Caco-2 (cell line): Measurements from ENCODE around the gene CCSAP. TPM values are rescaled to one million over a fixed set of nuclear protein-coding genes. Genes with fewer than 3 reads are reported as not detected.

Experiments used
- BruUV-seq: library from RNA; stranded (reverse); fragments of 400-500 nt; replicated peaks from 2 replicates; lab custom pipeline; 2021; lab: Mats Ljungman, UMichigan
- CTCF ChIA-PET: fragments of 300-600 bp; sonication (Branson Sonifier 250); formaldehyde crosslinking; loops from one replicate; lab custom pipeline; 2022; ENCODE audit warnings: antibody characterized with exemption; lab: Charles Lee
- POLR2A ChIA-PET: fragments of 300-600 bp; sonication (Branson Sonifier 250); formaldehyde crosslinking; loops from one replicate; lab custom pipeline; 2022; ENCODE audit warnings: antibody characterized with exemption; lab: Charles Lee
- DNase-seq, 2 experiments: peaks; one replicate each; pipeline versions ENCODE4 v3.0.0 to v3.0.0-alpha.2; 2020 to 2022
- H3K27me3 ChIP-seq: replicated peaks from 2 replicates; pipeline ENCODE4 v1.6.0; 2011; ENCODE audit warnings: low read length; ENCODE audit not compliant: control insufficient read depth, insufficient read depth
- H3K36me3 ChIP-seq: 2 replicates; pipeline ENCODE4 v1.5.1; 2011; ENCODE audit warnings: low read length; ENCODE audit not compliant: control insufficient read depth, insufficient read depth
- H3K4me1 ChIP-seq: fragments of 250-450 bp; sonication (Bioruptor Pico); 2 replicates; pipeline ENCODE4 v1.5.1; 2020; ENCODE audit warnings: mild to moderate bottlenecking
- H3K4me3 ChIP-seq: 2 replicates; pipeline ENCODE4 v1.5.1; 2011; ENCODE audit warnings: low read depth, mild to moderate bottlenecking, control low read depth, low read length
- H3K9me3 ChIP-seq: fragments of 250-450 bp; sonication (Bioruptor Pico); 2 replicates; pipeline ENCODE4 v1.5.1; 2020; ENCODE audit warnings: mild to moderate bottlenecking, moderate library complexity
- H3K27ac Mint-ChIP-seq: one replicate; pipeline ENCODE4 v1.8.0; 2022; ENCODE audit warnings: mixed read lengths; ENCODE audit not compliant: unreplicated experiment
- H3K27me3 Mint-ChIP-seq: one replicate; pipeline ENCODE4 v1.8.0; 2022; ENCODE audit warnings: mixed read lengths; ENCODE audit not compliant: insufficient read depth, unreplicated experiment
- H3K36me3 Mint-ChIP-seq: one replicate; pipeline ENCODE4 v1.8.0; 2022; ENCODE audit warnings: mild to moderate bottlenecking, mixed read lengths; ENCODE audit not compliant: insufficient read depth, unreplicated experiment
- H3K4me1 Mint-ChIP-seq: one replicate; pipeline ENCODE4 v1.8.0; 2022; ENCODE audit warnings: low read depth, mixed read lengths; ENCODE audit not compliant: unreplicated experiment
- H3K4me3 Mint-ChIP-seq: one replicate; pipeline ENCODE4 v1.8.0; 2022; ENCODE audit warnings: mild to moderate bottlenecking, moderate library complexity, mixed read lengths; ENCODE audit not compliant: unreplicated experiment
- H3K9me3 Mint-ChIP-seq: one replicate; pipeline ENCODE4 v1.8.0; 2022; ENCODE audit warnings: mixed read lengths; ENCODE audit not compliant: unreplicated experiment
- CTCF ChIP-seq, 2 experiments: fragments of 200-600 bp in 1 of 2; IDR thresholded peaks; 1 replicate in 1 of 2; 2 replicates in 1 of 2; pipeline versions ENCODE4 v1.5.1 to v1.8.0; 2011 to 2022; ENCODE audit warnings: antibody characterized with exemption in 1 of 2, control low read depth in 1 of 2, inconsistent platforms in 1 of 2, low read depth in 1 of 2, low read length in 1 of 2, mild to moderate bottlenecking in 1 of 2, moderate library complexity in 1 of 2; ENCODE audit not compliant: insufficient read depth in 1 of 2, severe bottlenecking in 1 of 2, unreplicated experiment in 1 of 2
- intact Hi-C: fragments of 100-400 bp; cut with micrococcal nuclease; formaldehyde crosslinking; loops from one replicate; pipeline ENCODE4 v1.10.0; 2022; ENCODE audit not compliant: unreplicated experiment
- total RNA-seq: library from RNA; stranded (reverse); gene quantifications from 2 replicates; pipeline ENCODE4 v1.2.3, GENCODE V29; 2022

CCSAP gene
- total RNA-seq, 1 experiment from 2014 or later = 11.3 TPM

GRCh38 chr1:229318056-229318455, 24.8 kb downstream of the CCSAP start:
- Mint-ChIP-seq H3K27ac (no peak overlapping the region), H3K27me3 (no peaks in the 10 kb centered on the region)
- BruUV-seq = no TSS peak

GRCh38 chr1:229316166-229316565, 26.7 kb downstream of the CCSAP start:
- no peaks in the 10 kb centered on the region for H3K9me3 Mint-ChIP-seq
- CTCF ChIA-PET = no interaction called here
- Histone ChIP-seq H3K4me1 (no peaks in the 10 kb centered on the region), H3K36me3 (no peaks in the 10 kb centered on the region), H3K27me3 (no peaks in the 10 kb centered on the region), H3K4me3 (no peak overlapping the region), H3K9me3 (no peaks in the 10 kb centered on the region)
- peaks cover 46% of the 10 kb centered on the region for H3K36me3 Mint-ChIP-seq
- POLR2A ChIA-PET = no interaction called here
- intact Hi-C loops = no loop called here
- no TSS peak for BruUV-seq
- no peak overlapping the region for H3K27ac Mint-ChIP-seq
- DNase-seq = no peak
- no peak overlapping the region for H3K4me3 Mint-ChIP-seq
- H3K4me1 Mint-ChIP-seq = no peaks in the 10 kb centered on the region
- TF ChIP-seq CTCF (IDR thresholded peaks at IDR 0.05; ENCODE audit: insufficient read depth in 1 of 2, low read depth in 1 of 2, low read length in 1 of 2, severe bottlenecking in 1 of 2, unreplicated experiment in 1 of 2) = no peak
- H3K27me3 Mint-ChIP-seq = no peaks in the 10 kb centered on the region

More at GRCh38 chr1:229318056-229318455, 24.8 kb downstream of the CCSAP start:
- Histone ChIP-seq H3K36me3 (no peaks in the 10 kb centered on the region), H3K4me3 (no peak overlapping the region), H3K9me3 (no peaks in the 10 kb centered on the region), H3K4me1 (no peaks in the 10 kb centered on the region), H3K27me3 (no peaks in the 10 kb centered on the region)
- DNase-seq = no peak
- intact Hi-C loops = no loop called here
- Mint-ChIP-seq H3K36me3 (peaks cover 45% of the 10 kb centered on the region), H3K4me1 (no peaks in the 10 kb centered on the region), H3K9me3 (no peaks in the 10 kb centered on the region), H3K4me3 (no peak overlapping the region)
- ChIA-PET POLR2A (interaction anchor here (0.6 kb wide), 1 partner anchor 24 kb away, joined by 7 read pairs; no protein-coding TSS in a partner anchor), CTCF (interaction anchor here (0.6 kb wide), 1 partner anchor 583 kb away, joined by 5 read pairs; no protein-coding TSS in a partner anchor)
- no peak for TF ChIP-seq CTCF (IDR thresholded peaks at IDR 0.05; ENCODE audit: insufficient read depth in 1 of 2, low read depth in 1 of 2, low read length in 1 of 2, severe bottlenecking in 1 of 2, unreplicated experiment in 1 of 2)

GRCh38 chr1:229310833-229311232, 32.0 kb downstream of the CCSAP start:
- no peaks in the 10 kb centered on the region for H3K4me1 ChIP-seq
- intact Hi-C loops = no loop called here
- no peaks in the 10 kb centered on the region for H3K4me1 Mint-ChIP-seq
- no peaks in the 10 kb centered on the region for H3K9me3 Mint-ChIP-seq
- H3K4me3 ChIP-seq = no peak overlapping the region
- no peak for TF ChIP-seq CTCF (IDR thresholded peaks at IDR 0.05; ENCODE audit: insufficient read depth in 1 of 2, low read depth in 1 of 2, low read length in 1 of 2, severe bottlenecking in 1 of 2, unreplicated experiment in 1 of 2)
- no peak overlapping the region for H3K27ac Mint-ChIP-seq
- H3K9me3 ChIP-seq = no peaks in the 10 kb centered on the region
- DNase-seq = no peak
- H3K36me3 Mint-ChIP-seq = peaks cover 60% of the 10 kb centered on the region
- H3K4me3 Mint-ChIP-seq = no peak overlapping the region
- no peaks in the 10 kb centered on the region for H3K27me3 ChIP-seq
- CTCF ChIA-PET = no interaction called here
- H3K36me3 ChIP-seq = peaks cover 2% of the 10 kb centered on the region
- BruUV-seq = no TSS peak
- no peaks in the 10 kb centered on the region for H3K27me3 Mint-ChIP-seq
- POLR2A ChIA-PET = no interaction called here
